ENCODE data around the gene ZKSCAN8.
"Not testable (repeated sequence)": the region's sequence is repeated elsewhere in the genome, so short reads cannot be mapped to it uniquely, and the experiment has no call there.

Gene ZKSCAN8

DNA sequence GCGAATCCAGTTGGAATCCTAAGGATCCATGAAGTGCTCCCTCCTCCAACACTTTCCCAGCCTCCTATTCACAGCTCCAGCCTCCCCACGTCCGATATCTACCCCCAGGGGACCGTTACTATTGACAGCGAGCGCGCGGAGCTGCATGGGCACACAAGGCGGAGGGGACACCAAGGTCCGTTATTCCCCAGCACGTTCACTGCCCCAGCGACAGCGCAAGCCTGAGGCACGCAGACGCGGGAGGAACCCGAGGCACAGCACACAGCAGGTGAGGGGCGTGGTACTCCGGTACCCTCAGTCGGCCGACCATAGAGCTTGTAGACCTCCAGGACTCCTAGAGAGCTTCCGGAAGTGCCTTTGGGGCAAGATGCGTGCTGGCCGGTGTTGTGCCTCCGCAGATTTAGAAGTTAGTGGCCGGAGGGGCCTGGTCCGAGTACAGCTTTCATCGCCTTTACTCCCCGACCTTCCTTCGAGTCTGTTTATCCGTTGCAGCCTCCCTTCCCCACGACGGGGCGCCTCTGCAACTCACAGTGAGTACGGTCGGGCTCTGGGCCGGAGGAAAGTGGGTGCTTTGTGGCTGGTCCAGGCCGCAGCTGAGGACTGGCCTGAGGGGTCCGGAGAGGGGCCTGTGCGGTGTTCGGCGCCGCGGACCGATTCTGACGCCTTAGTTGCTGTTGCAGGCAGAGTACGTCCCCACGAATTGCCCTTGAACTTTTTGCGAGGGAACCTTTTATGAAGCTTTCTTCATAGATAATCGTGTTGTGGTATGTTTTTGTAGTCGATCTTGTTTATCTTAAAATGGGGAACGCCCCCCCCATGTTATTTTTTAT lies at the start of gene ZKSCAN8:
Gene ZKSCAN8 (plus strand): TSS at position 384 of the 830 bp plus-strand sequence. CDS start 6,525 bp downstream, outside the sequence.
- peak; percentile 59 to 74 for DNase-seq (ENCODE audit: low read depth in 2 of 2)

DNA sequence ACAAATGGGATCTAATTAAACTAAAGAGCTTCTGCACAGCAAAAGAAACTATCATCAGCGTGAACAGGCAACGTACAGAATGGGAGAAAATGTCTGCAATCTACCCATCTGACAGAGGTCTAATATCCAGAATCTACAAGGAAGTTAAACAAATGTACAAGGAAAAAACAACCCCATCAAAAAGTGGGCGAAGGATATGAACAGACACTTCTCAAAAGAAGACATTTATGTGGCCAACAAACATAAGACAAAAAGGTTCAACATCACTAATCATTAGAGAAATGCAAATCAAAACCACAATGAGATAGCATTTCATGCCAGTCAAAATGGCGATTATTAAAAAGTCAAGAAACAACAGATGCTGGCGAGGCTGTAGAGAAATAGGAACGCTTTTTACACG lies 39.5 kb upstream of the ZKSCAN8 start:
- not testable (repeated sequence) for DNase-seq (ENCODE audit: low read depth in 2 of 2)

DNA sequence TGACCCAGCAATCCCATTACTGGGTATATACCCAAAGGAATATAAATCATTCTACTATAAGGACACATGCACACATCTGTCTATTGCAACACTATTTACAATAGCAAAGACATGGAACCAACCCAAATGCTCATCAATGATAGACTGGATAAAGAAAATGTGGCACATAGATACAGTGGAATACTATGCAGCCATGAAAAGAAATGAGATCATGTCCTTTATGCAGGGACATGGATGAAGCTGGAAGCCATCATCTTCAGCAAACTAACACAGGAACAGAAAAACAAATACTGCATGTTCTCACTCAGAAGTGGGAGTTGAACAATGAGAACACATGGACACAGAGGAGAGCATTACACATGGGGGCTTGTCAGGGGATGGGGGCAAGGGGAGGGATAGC lies 39.0 kb upstream of the ZKSCAN8 start:
- DNase-seq (ENCODE audit: low read depth in 2 of 2) = not testable (repeated sequence)

DNA sequence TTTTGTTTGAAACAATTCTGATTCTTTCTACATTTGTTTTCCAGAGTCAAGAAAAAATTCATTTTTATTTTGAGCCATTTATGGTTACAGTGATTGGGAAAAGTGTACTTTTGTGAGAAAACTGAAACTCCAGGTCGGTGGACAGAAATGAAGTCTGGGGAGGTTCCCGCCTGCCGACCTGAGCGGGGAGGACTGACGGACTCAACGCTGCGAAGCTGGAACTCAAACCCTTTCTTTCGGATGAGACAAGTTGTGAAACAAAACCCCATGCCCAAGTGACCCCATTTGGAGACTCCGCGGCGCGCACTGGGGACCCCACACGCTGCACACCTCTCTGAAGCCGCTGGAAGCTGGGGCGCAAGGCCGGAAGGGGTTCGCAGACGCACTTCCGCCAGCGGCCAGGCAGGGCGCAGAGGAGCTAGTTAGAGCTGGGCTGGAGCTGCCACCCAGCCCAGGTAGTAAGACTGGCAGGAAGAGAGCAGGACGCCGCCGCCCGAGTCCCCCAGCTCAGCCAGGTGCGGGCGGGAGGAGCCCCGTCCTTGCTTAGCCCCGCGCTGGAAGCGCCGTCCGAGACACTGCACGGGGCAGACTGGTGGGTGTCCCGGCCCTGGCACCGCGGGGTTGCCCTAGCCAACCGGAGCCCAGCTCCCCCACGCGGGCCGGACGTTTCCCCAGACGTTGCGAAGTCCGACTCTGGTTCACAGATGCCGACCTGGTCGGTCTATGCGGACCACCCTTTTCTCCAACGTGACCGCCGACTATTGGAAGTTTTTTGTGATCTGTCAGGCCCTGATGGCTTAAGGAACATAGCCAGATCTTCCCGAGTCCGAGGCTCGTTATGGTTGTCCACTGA lies 37.1 kb upstream of the ZKSCAN8 start:
- peak; percentile 72 to 77 for DNase-seq (ENCODE audit: low read depth in 2 of 2)

DNA sequence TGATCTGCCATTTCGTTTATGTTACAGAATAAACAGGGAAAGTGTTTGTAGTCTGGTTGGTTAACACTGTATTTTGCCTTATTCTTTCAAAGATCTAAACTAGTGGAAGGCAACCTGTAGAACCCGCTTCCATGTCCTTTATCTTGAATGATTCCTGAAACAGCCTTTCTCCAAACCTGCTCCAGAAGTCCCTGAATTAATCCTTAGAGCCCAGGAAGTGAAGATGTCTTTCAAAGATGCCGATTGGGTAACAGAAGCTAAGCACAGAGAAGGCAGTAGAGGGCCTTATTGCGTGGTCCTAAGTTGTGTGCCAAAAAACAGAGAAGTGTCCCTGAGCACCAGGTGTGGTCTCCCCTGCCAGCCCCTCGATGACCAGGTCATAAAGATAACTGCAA lies 36.4 kb upstream of the ZKSCAN8 start:
- no peak for DNase-seq (ENCODE audit: low read depth in 2 of 2)

DNA sequence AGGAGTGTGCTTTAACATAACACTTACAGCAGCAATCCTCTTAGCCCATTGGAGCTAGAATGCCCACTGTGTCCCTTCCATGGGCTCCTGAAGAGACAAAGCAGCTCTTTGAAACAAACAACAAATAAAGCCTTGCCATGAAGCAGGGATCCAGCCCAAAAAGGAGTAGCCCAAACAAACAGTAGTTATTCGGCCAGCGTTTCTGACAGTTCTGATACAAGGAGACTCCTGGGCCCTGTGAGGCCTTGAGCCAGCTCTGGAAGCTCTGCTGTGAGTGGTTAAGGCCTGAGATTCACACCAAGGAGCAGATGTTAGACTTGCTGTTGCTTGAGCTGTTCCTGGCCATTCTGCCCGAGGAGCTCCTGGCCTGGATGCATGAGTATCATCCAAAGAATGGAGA lies 34.2 kb upstream of the ZKSCAN8 start:
- no peak for DNase-seq (ENCODE audit: low read depth in 2 of 2)

DNA sequence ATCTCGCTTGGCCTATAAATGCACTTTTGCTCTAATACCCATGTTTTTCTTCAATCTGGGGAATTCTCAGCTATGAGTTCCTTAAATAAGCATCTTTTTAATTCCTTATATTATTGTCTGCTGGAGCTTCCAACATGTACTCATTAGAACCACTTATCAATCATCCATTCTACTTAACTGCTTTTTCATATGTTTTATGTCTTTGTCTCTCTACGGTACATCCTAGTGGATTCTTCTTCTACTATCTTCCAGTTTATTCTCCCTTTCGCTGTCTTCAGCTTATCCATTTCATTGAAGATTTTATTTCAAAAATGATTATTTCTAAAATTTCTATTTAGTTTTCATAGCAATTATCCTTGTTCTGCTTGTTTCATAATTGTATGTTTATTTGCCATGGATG lies 29.7 kb upstream of the ZKSCAN8 start:
- DNase-seq (ENCODE audit: low read depth in 2 of 2) = no peak

DNA sequence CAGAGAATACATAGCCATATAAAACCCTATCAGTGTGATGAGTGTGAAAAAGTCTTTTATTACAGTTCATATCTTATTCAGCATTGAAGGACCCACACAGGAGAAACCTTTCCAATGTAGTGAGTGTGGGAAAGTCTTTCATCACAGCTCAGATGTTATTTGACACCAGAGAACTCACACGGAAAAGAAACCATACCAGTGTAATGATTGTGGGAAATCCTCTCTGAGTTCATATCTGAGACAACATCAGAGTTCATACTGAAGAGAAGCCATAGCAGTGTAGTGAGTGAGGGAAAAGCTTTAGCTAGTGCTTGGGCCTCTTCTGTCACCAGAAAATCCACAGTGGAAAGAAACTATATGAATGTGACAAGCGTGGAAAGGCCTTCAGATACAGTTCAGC lies 25.9 kb upstream of the ZKSCAN8 start:
- DNase-seq (ENCODE audit: low read depth in 2 of 2) = no peak

DNA sequence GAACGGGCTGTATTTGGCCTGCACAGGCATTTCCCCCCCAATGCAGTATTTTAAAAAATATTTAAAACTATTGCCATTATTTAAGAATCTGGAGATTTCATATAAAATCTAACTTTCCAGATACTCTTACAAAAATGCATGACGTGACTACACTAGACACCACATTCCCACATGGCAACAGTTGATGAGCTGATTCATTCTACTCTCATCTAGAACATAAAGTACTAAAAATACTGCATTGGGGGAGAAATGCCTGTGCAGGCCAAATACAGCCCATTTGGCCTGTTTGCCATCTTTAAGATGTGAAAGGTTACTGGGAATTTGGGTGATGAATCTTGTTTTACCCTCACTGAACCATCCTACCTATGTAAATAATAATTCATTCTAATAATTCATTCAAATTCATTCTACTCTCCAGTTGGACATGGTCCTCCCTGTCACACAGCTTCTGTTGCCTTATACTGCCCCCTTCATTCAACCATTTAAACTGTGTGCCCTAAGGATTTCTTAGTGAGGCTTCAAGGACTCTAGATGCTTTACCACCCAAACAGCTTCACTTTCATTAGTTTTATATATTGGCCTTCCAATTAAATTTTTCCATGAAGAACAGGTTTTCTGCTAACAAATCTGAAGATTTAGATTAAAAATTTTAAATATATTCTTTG lies 24.2 kb upstream of the ZKSCAN8 start:
- DNase-seq (ENCODE audit: low read depth in 2 of 2) = no peak

DNA sequence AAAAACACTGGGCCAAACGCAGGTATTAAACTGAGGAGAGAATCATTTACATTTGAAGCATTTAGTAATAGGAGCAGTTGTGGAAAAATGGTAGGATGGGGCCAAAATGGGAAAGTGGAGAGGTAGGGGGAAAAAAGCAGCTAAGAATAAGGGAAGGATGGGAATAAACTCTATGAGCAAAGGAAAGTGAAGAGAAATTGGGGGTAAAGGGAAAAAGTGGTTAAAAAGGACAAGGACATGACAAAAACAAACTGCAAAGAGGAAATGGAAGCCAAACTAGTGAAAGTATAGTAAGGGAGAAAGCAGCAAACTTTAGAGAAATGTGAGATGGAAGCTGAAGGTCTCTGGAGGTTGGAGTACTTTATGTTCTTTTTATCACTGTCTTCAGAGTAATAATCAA lies 23.5 kb upstream of the ZKSCAN8 start:
- no peak for DNase-seq (ENCODE audit: low read depth in 2 of 2)

DNA sequence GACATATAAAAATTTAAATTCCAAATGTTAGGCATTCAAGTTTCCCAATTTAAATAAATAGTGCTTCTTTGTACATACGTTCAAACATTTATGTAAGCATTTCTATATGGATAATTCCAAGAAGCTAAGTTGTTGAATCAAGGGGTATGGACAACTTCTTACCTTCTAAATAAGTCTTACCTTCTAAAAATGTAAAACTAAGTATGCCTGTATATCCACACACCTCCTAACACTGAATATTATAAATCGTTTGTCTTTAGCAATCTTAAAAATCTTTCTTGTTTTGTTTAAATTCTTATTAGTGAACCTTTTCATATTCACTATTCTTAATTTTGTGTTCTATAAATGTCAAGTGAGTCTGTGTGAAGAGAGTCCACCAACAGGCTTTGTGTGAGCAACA lies 19.8 kb upstream of the ZKSCAN8 start:
- no peak for DNase-seq (ENCODE audit: low read depth in 2 of 2)

DNA sequence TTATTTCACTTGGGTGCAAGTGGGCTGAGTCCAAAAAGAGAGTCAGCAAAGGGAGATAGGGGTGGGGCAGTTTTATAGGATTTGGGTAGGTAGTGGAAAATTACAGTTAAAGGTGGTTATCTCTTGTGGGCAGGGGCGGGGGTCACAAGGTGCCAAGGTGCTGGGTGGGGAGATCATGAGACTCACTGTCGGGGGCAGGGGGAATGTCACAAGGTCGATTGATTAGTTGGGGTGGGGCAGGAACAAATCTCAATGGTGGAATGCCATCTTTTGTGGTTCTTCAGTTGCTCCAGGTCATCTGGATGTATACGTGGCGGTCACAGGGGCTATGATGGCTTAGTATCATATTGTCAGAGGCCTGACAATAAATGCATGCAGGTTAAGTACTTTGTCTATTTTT lies 19.4 kb upstream of the ZKSCAN8 start:
- DNase-seq (ENCODE audit: low read depth in 2 of 2) = not testable (repeated sequence)

DNA sequence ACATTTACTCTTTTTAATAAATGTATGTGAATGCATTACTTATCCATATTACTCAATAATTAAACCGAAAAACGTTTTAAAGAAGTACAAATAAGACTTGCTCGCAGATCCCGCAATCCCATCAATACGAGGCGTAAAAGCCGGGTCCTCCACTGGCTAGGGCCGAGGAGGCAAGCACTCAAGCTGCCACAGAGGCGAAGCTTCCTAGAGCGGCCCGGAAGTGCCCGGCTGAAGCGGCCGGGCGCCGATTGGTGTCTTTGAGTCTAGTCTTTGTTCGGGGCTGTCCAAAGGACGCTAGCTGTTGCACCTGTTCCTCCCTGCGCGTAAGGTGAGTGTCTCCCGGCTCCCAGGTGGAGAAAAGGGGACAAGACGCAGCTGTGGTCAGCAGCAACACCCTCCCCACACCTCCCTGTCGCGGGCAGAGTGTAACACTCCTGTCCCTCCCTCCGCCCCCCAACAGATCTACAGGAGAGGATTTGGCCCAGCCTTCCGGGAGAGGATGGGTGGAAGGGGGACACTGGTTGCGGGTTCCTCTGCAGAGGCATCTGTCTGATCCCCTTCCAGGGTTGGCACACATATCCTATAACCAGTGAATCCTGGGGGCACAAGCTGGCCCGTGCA lies 17.2 kb upstream of the ZKSCAN8 start, which contains the start of gene ZSCAN16:
Gene ZSCAN16 (plus strand): TSS at position 260 of the 621 bp plus-strand sequence. CDS start 835 bp downstream, outside the sequence.
- DNase-seq (ENCODE audit: low read depth in 2 of 2) = peak; percentile 59 to 64

DNA sequence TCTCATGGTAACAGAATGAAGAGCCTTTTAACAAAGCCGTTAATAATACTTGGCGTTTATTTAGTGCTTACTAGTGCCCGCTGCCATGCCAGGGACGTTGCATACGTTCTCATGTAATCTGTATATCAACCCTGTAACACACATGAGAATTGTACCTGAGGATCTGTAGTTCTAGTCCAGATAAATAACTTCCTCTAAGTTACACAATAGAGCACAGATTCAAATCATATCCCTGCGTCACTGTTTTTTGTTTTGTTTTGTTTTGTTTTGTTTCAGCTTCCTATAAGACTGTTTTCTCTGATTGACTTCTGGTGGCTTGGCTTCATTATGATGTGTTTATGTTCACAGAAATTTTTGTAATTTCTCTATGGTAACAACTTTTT lies 16.7 kb upstream of the ZKSCAN8 start:
- DNase-seq (ENCODE audit: low read depth in 2 of 2) = no peak

DNA sequence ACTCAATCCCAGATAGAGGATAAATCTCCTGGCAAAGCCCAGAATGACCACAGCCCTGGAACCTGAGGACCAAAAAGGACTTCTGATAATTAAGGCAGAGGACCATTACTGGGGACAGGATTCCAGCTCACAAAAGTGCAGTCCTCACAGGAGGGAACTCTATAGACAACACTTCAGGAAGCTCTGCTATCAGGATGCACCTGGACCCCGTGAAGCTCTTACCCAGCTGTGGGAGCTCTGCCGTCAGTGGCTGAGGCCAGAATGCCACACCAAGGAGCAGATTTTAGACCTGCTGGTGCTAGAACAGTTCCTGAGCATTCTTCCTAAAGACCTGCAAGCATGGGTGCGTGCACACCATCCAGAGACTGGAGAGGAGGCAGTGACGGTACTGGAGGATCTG lies 16.3 kb upstream of the ZKSCAN8 start:
- DNase-seq (ENCODE audit: low read depth in 2 of 2) = no peak

DNA sequence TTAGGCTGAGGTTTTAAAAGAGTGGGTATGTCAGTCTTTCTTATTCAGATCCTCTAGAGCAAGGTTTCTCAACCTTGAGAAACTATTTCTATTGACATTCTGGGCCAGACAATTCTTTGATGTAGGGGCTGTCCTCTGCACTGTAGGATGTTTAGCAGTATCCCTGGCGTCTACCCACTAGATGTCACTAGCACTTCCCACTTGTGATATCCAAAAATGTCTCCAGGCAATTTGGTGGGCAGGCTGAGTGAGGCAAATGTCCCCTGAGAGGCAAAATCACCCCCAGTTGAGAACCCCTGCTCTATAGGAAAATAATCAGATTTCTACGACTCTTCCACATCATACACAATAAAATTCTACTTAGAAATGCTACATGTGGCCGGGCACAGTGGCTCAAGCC lies 7.7 kb upstream of the ZKSCAN8 start:
- no peak for DNase-seq (ENCODE audit: low read depth in 2 of 2)

DNA sequence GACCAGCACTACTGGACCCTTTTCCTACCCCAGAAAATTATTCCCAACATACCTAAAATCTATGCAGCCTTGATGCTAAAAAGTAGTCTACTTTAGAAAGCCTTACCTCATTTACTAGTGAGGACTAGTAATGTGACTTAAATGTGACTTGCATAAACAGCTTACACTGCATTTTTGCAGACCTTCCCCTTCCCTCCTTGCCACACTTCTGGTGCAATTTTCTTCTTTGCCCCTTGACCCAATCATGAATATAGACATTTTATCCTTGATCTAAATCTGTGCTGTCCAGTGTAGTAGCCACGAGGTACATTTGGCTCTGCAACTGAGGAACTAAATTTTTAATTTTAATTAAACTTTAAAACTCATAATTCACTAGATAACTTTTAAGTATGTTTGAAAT lies 7.0 kb upstream of the ZKSCAN8 start:
- no peak for DNase-seq (ENCODE audit: low read depth in 2 of 2)

DNA sequence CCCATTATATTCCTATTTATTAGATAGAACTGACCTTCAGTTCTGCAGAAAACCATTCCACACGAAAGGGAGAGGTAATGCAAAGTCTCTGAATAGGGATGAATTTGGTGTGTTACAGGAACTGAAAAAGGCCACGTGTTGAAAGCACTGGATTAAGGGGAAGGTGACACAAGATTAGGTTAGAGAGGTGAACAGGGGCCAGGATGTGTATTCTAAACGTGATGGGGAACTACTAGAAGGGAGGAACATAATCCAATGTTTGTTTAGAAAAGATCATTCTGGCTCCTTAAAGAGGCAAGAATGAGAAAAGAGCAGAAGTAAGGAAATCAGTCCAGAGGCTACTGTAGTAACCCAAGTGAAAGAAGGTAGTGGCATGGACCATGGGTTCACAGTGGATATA lies 6.3 kb upstream of the ZKSCAN8 start:
- DNase-seq (ENCODE audit: low read depth in 2 of 2) = no peak

DNA sequence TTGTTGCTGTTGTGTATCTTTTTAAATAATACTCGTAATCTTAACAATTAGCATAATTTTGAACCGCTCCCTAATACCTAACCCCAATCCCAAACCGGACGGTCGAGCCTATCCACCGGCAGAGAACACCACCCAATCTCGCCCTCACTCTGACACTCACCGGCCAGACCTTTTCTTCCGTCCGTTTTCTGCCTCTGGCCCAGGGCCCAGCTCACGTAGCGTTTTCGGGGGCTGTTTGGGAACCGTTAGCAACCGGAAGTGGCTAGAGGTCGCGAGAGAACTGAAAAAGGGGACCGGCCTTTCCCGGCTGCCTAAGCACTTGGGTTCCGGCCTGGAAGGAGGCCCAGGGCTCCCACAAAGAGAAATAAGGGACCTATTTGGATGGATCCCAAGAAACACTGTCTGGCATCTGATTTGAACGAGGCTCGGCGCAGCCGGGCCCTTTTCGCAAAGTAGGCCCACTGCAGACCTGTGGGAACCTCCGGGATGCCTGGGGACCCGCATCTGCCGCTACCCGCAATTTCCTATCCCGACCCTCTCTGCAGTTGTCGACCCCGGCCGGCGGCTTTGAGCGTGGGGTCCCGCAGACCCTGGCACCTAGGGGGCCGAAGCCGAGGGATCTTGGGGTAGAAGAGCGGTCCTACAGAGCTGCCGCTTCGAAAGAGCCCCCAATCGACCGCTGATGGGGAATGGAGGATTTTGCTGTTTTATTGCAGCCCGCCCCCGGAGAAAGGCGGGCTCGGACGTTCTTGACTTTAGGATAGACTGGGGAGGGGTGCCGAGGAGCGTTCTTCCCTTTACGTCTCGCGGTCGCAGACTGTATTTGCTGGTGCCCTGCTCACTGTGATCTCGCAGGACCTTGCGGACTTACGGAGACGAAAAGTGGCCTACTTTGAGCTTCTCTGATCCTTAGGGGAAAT lies 4.8 kb upstream of the ZKSCAN8 start:
- peak; percentile 65 to 78 for DNase-seq (ENCODE audit: low read depth in 2 of 2)

DNA sequence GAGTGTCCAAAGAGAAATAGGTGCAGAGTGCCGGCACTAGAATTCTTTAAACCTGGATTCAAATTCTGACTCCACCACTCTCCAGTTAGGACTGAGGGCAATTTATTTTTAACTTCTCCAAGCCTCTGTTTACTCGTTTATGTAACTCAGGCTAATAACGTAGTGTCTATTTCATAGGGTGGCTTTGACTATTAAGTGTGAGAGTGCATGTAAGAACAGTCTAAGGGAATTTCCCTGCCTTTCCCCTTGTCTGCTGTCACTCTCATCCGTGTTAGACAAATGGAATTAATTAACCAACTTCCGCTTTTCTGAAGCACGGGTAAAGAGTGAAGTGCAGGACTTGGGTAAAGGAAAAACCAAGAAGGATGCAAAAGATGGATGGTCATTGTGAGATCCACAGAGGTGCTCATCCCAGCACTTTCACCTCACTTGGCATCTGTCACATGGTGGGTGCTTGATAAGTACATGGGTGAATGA lies 4.1 kb upstream of the ZKSCAN8 start:
- DNase-seq (ENCODE audit: low read depth in 2 of 2) = no peak

Measured in stimulated activated CD4-positive, alpha-beta T cell treated with anti-CD3 and anti-CD28 coated beads, Interleukin-4, amount 100 ng/mL, for 48 hours (primary cell).